GM13977 (cell line): ENCODE measurements around the gene PKNOX2.

ENCODE experiments used
- DNase-seq: peaks from one replicate; pipeline ENCODE4 v3.0.0; 2012; ENCODE audit warnings: low spot score
- in situ Hi-C: fragments of 300-500 bp; cut with MboI; formaldehyde crosslinking; loops from one replicate; pipeline ENCODE4 v1.12.0; 2022; ENCODE audit warnings: low sequenced_read_pairs, low pct_unique_long_range_greater_than_20kb, mixed read lengths, inconsistent platforms; ENCODE audit not compliant: unreplicated experiment
- TF ChIP-seq, protein P1 (sequence below): IDR thresholded peaks from 2 replicates; pipeline ENCODE4 v1.5.1; 2012; ENCODE audit warnings: mild to moderate bottlenecking, control low read depth; ENCODE audit not compliant: insufficient read depth; ENCODE audit errors: extremely low read depth, missing control alignments

PKNOX2 gene

DNA sequence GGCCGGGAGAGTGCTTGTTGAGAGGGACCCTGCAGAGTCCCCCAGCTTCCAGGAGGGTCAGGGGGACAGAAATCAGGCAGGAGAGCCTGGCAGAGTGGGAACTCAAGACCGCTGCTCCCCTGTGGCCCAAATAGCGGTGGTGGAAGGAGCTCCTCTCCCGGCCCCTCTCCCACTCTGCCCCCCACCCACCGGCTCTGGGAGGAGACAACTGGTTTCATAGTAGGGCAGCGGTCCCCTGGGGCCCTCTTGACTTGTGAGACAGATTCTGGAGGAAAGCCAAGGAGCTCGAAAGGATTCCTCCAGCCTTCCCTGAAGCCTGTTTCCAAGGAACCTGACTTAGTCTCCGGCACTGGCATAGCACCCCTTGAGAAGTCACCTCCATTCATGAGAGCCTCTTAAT, 10.1 kb downstream of the PKNOX2 start:
- DNase-seq, result no peak
- TF ChIP-seq, protein P1, sequence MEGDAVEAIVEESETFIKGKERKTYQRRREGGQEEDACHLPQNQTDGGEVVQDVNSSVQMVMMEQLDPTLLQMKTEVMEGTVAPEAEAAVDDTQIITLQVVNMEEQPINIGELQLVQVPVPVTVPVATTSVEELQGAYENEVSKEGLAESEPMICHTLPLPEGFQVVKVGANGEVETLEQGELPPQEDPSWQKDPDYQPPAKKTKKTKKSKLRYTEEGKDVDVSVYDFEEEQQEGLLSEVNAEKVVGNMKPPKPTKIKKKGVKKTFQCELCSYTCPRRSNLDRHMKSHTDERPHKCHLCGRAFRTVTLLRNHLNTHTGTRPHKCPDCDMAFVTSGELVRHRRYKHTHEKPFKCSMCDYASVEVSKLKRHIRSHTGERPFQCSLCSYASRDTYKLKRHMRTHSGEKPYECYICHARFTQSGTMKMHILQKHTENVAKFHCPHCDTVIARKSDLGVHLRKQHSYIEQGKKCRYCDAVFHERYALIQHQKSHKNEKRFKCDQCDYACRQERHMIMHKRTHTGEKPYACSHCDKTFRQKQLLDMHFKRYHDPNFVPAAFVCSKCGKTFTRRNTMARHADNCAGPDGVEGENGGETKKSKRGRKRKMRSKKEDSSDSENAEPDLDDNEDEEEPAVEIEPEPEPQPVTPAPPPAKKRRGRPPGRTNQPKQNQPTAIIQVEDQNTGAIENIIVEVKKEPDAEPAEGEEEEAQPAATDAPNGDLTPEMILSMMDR, result no peak
- in situ Hi-C loops, result no loop called here

DNA sequence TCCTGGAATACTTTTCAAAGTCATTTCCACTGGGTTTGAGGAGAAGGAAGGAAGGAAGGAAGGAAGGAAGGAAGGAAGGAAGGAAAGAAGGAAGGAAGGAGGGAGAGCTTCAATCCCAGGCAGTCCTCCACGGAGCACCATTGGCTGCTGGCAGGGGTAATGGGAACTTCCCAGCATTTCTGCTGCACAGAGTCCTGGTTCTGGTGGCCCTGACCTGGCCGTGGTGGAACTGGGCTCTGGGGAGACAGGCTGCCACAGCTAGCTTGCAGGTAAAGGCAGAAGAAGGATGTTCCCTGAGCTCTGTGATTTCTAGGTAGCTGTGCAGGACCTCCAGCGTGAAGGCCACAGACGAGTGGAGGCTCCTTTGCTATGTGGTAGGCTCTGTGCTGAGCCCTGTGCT, 10.6 kb downstream of the PKNOX2 start:
- in situ Hi-C loops, result no loop called here
- no peak for DNase-seq

DNA sequence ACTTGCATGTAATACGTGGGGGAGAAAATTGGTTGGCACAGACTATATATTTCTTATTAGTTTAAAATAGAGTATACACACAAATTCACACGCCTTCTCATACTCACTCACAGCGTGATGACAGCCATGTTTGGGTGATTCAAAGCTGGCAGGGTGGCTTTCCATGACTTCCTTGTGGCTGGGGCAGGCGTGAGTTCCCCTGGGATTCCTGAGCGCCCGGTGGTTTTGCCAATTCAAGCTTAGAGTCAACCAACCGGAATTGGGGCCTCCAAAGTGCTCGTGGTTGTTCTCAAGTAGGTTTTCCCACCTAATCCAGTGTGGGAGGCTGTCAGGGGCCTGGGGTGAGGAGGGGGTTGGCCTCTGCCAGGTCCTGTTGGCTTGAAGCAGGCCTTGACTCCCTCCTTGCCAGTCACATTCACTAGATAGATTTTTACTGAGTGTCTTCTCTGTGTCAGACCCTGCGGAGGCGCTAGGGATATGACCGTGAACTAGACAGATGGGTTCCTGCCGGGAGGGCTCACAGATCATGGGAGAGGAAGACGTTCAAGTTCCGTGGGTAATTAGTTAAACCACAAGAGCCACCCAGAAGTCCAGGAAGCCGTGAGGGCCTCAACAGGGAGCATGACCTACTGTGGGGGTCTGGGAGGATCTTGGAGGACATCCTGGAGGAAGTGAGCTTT, 11.5 kb downstream of the PKNOX2 start:
- in situ Hi-C loops, result no loop called here
- no peak for DNase-seq
- TF ChIP-seq, protein P1, result no peak

More for the DNA sequence above, 10.6 kb downstream of the PKNOX2 start:
- TF ChIP-seq, protein P1, result no peak

DNA sequence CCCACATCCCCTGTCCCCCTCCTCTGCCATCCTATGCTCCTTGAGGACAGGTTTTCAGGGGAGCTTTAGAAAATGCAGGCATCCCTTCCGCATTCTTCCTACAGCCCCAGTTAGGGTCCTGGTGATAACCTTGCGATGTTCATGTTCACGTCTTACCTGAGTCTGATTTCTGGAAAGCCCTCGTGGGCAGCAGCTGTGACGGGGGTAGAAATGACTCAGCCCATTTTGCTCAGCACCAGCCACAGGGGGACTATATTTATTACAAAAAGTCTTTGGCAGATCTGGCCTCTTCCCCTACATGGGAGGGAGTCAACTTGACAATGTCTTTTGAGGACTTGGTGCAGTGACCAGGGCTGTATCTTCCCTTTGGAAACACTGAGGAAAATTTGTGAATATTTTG, 12.3 kb downstream of the PKNOX2 start:
- no peak for DNase-seq
- TF ChIP-seq, protein P1, result no peak
- in situ Hi-C loops, result no loop called here

DNA sequence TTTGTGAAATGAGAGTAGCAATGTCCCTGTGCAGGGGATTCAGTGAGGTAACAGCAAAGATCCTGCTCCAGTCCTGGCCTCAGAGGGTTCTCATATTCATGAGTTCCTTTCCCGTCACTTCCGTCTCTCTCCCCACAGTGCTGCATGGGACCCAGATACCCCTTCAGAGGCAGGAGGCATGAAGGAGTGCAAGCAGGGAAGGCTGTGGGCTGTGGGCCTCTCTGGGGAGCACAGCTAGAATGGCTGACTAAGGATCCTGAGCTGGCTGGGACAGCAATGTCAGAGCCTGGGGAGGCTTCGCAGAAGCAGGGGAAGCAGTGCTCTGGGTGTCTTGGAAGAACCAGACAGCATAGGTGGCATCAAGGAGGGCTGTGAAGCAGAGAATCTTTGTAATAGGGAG, 13.0 kb downstream of the PKNOX2 start:
- in situ Hi-C loops, result no loop called here
- DNase-seq, result no peak
- TF ChIP-seq, protein P1, result no peak

DNA sequence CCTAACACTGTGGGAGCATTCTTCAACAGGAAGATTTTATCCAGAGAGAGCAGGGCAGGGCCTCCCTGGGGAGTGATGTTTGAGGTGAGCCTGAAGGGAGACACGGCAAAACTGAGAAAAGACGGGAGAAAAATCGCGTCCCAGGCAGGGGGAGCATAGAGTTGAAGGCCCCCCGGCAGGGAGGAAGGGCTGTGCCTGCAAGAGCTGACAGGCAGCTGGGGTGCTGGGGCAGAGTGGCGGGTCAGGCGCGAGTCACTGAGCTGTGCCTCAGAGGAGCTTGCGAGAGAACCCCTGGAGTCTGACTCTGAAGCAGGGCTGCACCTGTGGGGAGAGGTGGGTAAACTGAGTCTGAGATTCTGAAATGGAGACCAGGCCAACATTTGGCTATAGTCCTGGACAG, 14.8 kb downstream of the PKNOX2 start:
- in situ Hi-C loops, result no loop called here
- no peak for DNase-seq
- TF ChIP-seq, protein P1, result no peak

DNA sequence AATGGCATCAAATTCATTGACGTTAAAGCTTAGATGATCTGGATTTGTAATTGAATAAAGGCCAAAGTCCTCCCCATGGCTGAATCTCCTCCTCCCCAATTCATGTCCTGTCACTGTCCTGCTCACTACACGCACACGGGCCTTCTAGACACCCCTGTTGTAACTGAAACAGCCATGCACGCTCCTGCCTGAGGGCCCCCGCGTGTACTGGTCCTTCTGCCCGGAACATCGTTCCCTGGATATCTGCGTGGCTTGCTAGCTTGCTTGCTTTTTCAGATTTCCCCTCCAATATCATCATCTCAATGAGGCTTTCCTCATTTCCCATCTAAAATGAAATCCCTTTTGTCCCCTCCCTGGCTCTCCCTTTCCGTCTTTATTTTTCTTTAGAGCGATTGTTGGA, 15.3 kb downstream of the PKNOX2 start:
- in situ Hi-C loops, result no loop called here
- DNase-seq, result no peak
- TF ChIP-seq, protein P1, result no peak
